SK-N-SH treated with all-trans-retinoic acid at 6 μM for 48 hours (cell line): ENCODE data around the gene LMCD1.

Source experiments
- ATAC-seq: fragments of 200-7000 bp; cut with Tn5 transposase; 3 replicates; pipeline ENCODE4 v1.9.1; 2020; ENCODE audit warnings: mild to moderate bottlenecking, moderate library complexity
- ARNTL ChIP-seq: fragments of 450-650 bp; formaldehyde crosslinking; IDR thresholded peaks from 2 replicates; pipeline ENCODE4 v1.5.0; 2020; ENCODE audit warnings: low read depth, mild to moderate bottlenecking, moderate library complexity, borderline replicate concordance
- BACH2 ChIP-seq: fragments of 250-450 bp; sonication (Bioruptor Pico); IDR thresholded peaks from 2 replicates; pipeline ENCODE4 v1.9.0; 2021; ENCODE audit warnings: mild to moderate bottlenecking, borderline replicate concordance
- CSDC2 ChIP-seq: fragments of 250-450 bp; sonication (Bioruptor Pico); IDR thresholded peaks from 2 replicates; pipeline ENCODE4 v1.5.0; 2020; ENCODE audit warnings: mild to moderate bottlenecking, moderate library complexity
- ESRRG ChIP-seq: fragments of 250-450 bp; sonication (Bioruptor Pico); IDR thresholded peaks from 2 replicates; pipeline ENCODE4 v1.6.1; 2021; ENCODE audit warnings: mild to moderate bottlenecking
- GLIS3 ChIP-seq: fragments of 250-450 bp; sonication (Bioruptor Pico); IDR thresholded peaks from 2 replicates; pipeline ENCODE4 v1.5.0; 2020; ENCODE audit warnings: mild to moderate bottlenecking, moderate library complexity
- ISL1 ChIP-seq: fragments of 250-450 bp; sonication (Bioruptor Pico); IDR thresholded peaks from 2 replicates; pipeline ENCODE4 v2.1.2; 2022; ENCODE audit warnings: mild to moderate bottlenecking, moderate library complexity
- PATZ1 ChIP-seq: fragments of 250-450 bp; sonication (Bioruptor Pico); IDR thresholded peaks from 2 replicates; pipeline ENCODE4 v1.8.0; 2020; ENCODE audit warnings: mild to moderate bottlenecking, moderate library complexity, borderline replicate concordance
- PPARA ChIP-seq: fragments of 250-450 bp; sonication (Bioruptor Pico); IDR thresholded peaks from 2 replicates; pipeline ENCODE4 v1.5.0; 2020; ENCODE audit warnings: mild to moderate bottlenecking, borderline replicate concordance
- RARB ChIP-seq: fragments of 250-450 bp; sonication (Bioruptor Pico); IDR thresholded peaks from 2 replicates; pipeline ENCODE4 v1.8.0; 2021; ENCODE audit warnings: mild to moderate bottlenecking, moderate library complexity
- SNAI2 ChIP-seq: fragments of 250-450 bp; sonication (Bioruptor Pico); IDR thresholded peaks from 2 replicates; pipeline ENCODE4 v1.5.0; 2020; ENCODE audit warnings: mild to moderate bottlenecking, moderate library complexity
- TCF4 ChIP-seq: fragments of 250-450 bp; sonication (Bioruptor Pico); IDR thresholded peaks from 2 replicates; pipeline ENCODE4 v1.8.0; 2021; ENCODE audit warnings: mild to moderate bottlenecking, moderate library complexity, borderline replicate concordance
- TOX ChIP-seq: fragments of 250-450 bp; sonication (Bioruptor Pico); IDR thresholded peaks from 2 replicates; pipeline ENCODE4 v1.8.0; 2021; ENCODE audit warnings: mild to moderate bottlenecking, moderate library complexity, borderline replicate concordance
- TSHZ2 ChIP-seq: fragments of 250-450 bp; sonication (Bioruptor Pico); IDR thresholded peaks from 2 replicates; pipeline ENCODE4 v1.5.0; 2020; ENCODE audit warnings: mild to moderate bottlenecking, moderate library complexity
- ZC3H10 ChIP-seq: fragments of 250-450 bp; sonication (Bioruptor Pico); IDR thresholded peaks from 2 replicates; pipeline ENCODE4 v1.5.1; 2021; ENCODE audit warnings: mild to moderate bottlenecking, moderate library complexity
- ZFP3 ChIP-seq: fragments of 250-450 bp; sonication (Bioruptor Pico); IDR thresholded peaks from 2 replicates; pipeline ENCODE4 v1.5.0; 2020; ENCODE audit warnings: mild to moderate bottlenecking, moderate library complexity
- ZFP30 ChIP-seq: fragments of 450-650 bp; formaldehyde crosslinking; IDR thresholded peaks from 2 replicates; pipeline ENCODE4 v1.5.0; 2022; ENCODE audit warnings: mild to moderate bottlenecking, moderate library complexity
- ZNF565 ChIP-seq: fragments of 450-650 bp; formaldehyde crosslinking; conservative IDR thresholded peaks from 2 replicates; pipeline ENCODE4 v1.5.0; 2020; ENCODE audit warnings: low read depth, mild to moderate bottlenecking, moderate library complexity
- ZNF70 ChIP-seq: fragments of 450-650 bp; formaldehyde crosslinking; IDR thresholded peaks from 2 replicates; pipeline ENCODE4 v1.5.0; 2020; ENCODE audit warnings: mild to moderate bottlenecking, moderate library complexity
- ZNF8 ChIP-seq: fragments of 450-650 bp; formaldehyde crosslinking; IDR thresholded peaks from 2 replicates; pipeline ENCODE4 v1.5.0; 2020; ENCODE audit warnings: mild to moderate bottlenecking, moderate library complexity
- TF ChIP-seq, protein P1 (sequence below): fragments of 250-450 bp; sonication (Bioruptor Pico); IDR thresholded peaks from 2 replicates; pipeline ENCODE4 v1.5.1; 2021; ENCODE audit warnings: mild to moderate bottlenecking, moderate library complexity
- TF ChIP-seq, protein P2 (sequence below): fragments of 250-450 bp; sonication (Bioruptor Pico); IDR thresholded peaks from 2 replicates; pipeline ENCODE4 v1.5.1; 2020; ENCODE audit warnings: low read depth, mild to moderate bottlenecking, moderate library complexity
- TF ChIP-seq, protein P3 (sequence below): fragments of 250-450 bp; sonication (Bioruptor Pico); IDR thresholded peaks from 2 replicates; pipeline ENCODE4 v1.8.0; 2021; ENCODE audit warnings: low read depth, mild to moderate bottlenecking, moderate library complexity, borderline replicate concordance

LMCD1 gene

GRCh38 chr3:8540456-8540855 lies 38.8 kb downstream of the LMCD1 start (continued):
- TF ChIP-seq, protein P1, sequence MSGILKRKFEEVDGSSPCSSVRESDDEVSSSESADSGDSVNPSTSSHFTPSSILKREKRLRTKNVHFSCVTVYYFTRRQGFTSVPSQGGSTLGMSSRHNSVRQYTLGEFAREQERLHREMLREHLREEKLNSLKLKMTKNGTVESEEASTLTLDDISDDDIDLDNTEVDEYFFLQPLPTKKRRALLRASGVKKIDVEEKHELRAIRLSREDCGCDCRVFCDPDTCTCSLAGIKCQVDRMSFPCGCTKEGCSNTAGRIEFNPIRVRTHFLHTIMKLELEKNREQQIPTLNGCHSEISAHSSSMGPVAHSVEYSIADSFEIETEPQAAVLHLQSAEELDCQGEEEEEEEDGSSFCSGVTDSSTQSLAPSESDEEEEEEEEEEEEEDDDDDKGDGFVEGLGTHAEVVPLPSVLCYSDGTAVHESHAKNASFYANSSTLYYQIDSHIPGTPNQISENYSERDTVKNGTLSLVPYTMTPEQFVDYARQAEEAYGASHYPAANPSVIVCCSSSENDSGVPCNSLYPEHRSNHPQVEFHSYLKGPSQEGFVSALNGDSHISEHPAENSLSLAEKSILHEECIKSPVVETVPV (CRISPR knock-in tag), result no peak
- TF ChIP-seq ZNF565 (CRISPR knock-in tag) (no peak), ARNTL (CRISPR knock-in tag) (no peak), ZFP30 (CRISPR knock-in tag) (no peak), PPARA (no peak), GLIS3 (CRISPR knock-in tag) (no peak), RARB (CRISPR knock-in tag) (no peak)
- TF ChIP-seq, protein P2, sequence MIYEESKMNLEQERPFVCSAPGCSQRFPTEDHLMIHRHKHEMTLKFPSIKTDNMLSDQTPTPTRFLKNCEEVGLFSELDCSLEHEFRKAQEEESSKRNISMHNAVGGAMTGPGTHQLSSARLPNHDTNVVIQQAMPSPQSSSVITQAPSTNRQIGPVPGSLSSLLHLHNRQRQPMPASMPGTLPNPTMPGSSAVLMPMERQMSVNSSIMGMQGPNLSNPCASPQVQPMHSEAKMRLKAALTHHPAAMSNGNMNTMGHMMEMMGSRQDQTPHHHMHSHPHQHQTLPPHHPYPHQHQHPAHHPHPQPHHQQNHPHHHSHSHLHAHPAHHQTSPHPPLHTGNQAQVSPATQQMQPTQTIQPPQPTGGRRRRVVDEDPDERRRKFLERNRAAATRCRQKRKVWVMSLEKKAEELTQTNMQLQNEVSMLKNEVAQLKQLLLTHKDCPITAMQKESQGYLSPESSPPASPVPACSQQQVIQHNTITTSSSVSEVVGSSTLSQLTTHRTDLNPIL (CRISPR knock-in tag), result no peak

- TF ChIP-seq SNAI2 (CRISPR knock-in tag) (no peak), TCF4 (no peak), PATZ1 (CRISPR knock-in tag) (no peak), BACH2 (CRISPR knock-in tag) (no peak), ZFP3 (CRISPR knock-in tag) (no peak), ZNF8 (CRISPR knock-in tag) (no peak), ARNTL (CRISPR knock-in tag) (no peak), ISL1 (CRISPR knock-in tag) (no peak), ESRRG (CRISPR knock-in tag) (no peak), ZC3H10 (CRISPR knock-in tag) (no peak), RARB (CRISPR knock-in tag) (no peak), GLIS3 (CRISPR knock-in tag) (no peak), ZNF70 (CRISPR knock-in tag) (no peak), ZNF565 (CRISPR knock-in tag) (no peak), CSDC2 (CRISPR knock-in tag) (no peak), TOX (CRISPR knock-in tag) (no peak)
- TF ChIP-seq, protein P2 (CRISPR knock-in tag), result no peak
- TF ChIP-seq, protein P3, sequence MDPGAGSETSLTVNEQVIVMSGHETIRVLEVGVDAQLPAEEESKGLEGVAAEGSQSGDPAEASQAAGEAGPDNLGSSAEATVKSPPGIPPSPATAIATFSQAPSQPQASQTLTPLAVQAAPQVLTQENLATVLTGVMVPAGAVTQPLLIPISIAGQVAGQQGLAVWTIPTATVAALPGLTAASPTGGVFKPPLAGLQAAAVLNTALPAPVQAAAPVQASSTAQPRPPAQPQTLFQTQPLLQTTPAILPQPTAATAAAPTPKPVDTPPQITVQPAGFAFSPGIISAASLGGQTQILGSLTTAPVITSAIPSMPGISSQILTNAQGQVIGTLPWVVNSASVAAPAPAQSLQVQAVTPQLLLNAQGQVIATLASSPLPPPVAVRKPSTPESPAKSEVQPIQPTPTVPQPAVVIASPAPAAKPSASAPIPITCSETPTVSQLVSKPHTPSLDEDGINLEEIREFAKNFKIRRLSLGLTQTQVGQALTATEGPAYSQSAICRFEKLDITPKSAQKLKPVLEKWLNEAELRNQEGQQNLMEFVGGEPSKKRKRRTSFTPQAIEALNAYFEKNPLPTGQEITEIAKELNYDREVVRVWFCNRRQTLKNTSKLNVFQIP, result no peak
- no peak for ATAC-seq
These were observed 39.9 kb downstream of the LMCD1 start for GRCh38 chr3:8541486-8541885.

DNA sequence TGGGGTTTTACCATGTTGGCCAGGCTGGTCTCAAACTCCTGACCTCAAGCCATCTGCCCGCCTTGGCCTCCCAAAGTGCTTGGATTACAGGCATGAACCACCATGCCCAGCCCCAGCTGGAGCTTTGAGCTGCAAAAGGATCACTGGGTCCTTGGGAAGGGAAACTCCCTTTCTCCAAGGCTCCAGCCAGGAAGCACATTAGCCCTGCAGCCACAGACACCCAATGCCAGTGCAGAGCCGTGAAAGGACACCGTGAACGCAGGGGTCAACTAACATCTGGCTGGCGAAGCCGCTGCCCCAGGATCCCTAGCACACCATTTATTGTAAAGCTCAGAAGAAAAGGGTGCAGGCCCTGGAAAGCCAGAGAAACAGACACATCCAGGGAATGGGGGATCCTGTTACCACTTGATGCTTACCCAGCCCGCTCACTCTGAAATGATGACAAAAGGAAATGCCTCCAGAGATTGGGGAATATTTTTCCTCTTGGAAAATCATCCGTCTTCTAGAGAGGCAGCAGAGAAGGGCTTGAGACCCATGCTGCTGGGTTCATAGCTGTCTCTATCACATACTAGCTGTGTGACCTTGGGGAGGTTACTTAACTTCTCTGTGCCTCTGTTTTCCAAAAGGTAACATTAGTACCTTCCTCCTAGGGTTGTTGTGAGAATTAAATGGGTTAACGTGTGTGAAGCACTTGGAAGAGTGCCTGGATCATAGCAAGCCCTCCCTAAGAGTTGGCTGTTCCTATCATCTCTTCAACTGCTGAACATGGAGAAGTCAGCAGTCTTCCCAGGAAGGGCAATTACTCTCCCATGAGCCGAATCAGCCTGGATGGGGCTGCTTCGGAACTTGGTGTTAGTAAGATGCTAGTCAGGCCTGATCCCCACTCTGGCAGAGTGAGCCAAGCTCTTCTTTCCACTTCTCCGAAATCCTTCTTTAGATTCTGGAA lies 40.8 kb downstream of the LMCD1 start:
- TF ChIP-seq GLIS3 (CRISPR knock-in tag), result no peak
- no peak for TF ChIP-seq BACH2 (CRISPR knock-in tag)
- no peak for TF ChIP-seq RARB (CRISPR knock-in tag)
- no peak for TF ChIP-seq ESRRG (CRISPR knock-in tag)
- TF ChIP-seq, protein P1 (CRISPR knock-in tag), result no peak
- TF ChIP-seq ISL1 (CRISPR knock-in tag), result no peak
- TF ChIP-seq ZNF8 (CRISPR knock-in tag), result no peak
- no peak for TF ChIP-seq ZNF565 (CRISPR knock-in tag)
- TF ChIP-seq ZFP3 (CRISPR knock-in tag), result no peak
- no peak for TF ChIP-seq TCF4
- no peak for TF ChIP-seq ZNF70 (CRISPR knock-in tag)
- TF ChIP-seq TSHZ2 (CRISPR knock-in tag), result no peak
- no peak for TF ChIP-seq ZC3H10 (CRISPR knock-in tag)
- no peak for TF ChIP-seq PPARA
- TF ChIP-seq CSDC2 (CRISPR knock-in tag), result no peak
- no peak for TF ChIP-seq SNAI2 (CRISPR knock-in tag)

More for the DNA sequence above, 40.8 kb downstream of the LMCD1 start:
- no peak for ATAC-seq
